Hepatocyte (in vitro differentiated cells): ENCODE data around the gene F13A1. TPM values are rescaled to one million over a fixed set of nuclear protein-coding genes. Genes with fewer than 3 reads are reported as not detected.

Experiments
- DNase-seq: peaks from one replicate; pipeline ENCODE4 v3.0.0-alpha.2; 2016; ENCODE audit warnings: low spot score
- H2AFZ ChIP-seq: fragments of 200-600 bp; sonication (generic); 2 replicates; pipeline ENCODE4 v1.6.0; 2016; ENCODE audit warnings: antibody characterized with exemption, mild to moderate bottlenecking
- H3K27ac ChIP-seq: fragments of 200-600 bp; sonication (generic); 2 replicates; pipeline ENCODE4 v1.5.1; 2016; ENCODE audit warnings: mild to moderate bottlenecking
- H3K27me3 ChIP-seq: fragments of 200-600 bp; sonication (generic); 2 replicates; pipeline ENCODE4 v1.6.1; 2016
- H3K36me3 ChIP-seq: fragments of 200-600 bp; sonication (generic); replicated peaks from 2 replicates; pipeline ENCODE4 v1.5.1; 2016; ENCODE audit warnings: low read depth; ENCODE audit not compliant: insufficient read depth
- H3K4me1 ChIP-seq: fragments of 200-600 bp; sonication (generic); 2 replicates; pipeline ENCODE4 v1.5.1; 2016; ENCODE audit warnings: mild to moderate bottlenecking, moderate library complexity; ENCODE audit not compliant: insufficient read depth
- H3K4me2 ChIP-seq: fragments of 200-600 bp; sonication (generic); 2 replicates; pipeline ENCODE4 v1.6.0; 2016
- H3K4me3 ChIP-seq: fragments of 200-600 bp; sonication (generic); 2 replicates; pipeline ENCODE4 v1.5.1; 2016; ENCODE audit warnings: mild to moderate bottlenecking
- H3K79me2 ChIP-seq: fragments of 200-600 bp; sonication (generic); 2 replicates; pipeline ENCODE4 v1.6.0; 2017; ENCODE audit warnings: mild to moderate bottlenecking
- H3K9me2 ChIP-seq: fragments of 200-600 bp; sonication (generic); replicated peaks from 2 replicates; pipeline ENCODE4 v1.6.0; 2017; ENCODE audit warnings: mild to moderate bottlenecking; ENCODE audit not compliant: insufficient read depth
- H3K9me3 ChIP-seq: fragments of 200-600 bp; sonication (generic); 2 replicates; pipeline ENCODE4 v1.5.1; 2016; ENCODE audit warnings: low read depth, mild to moderate bottlenecking
- H4K20me1 ChIP-seq: fragments of 200-600 bp; sonication (generic); 2 replicates; pipeline ENCODE4 v1.6.0; 2016; ENCODE audit warnings: mild to moderate bottlenecking; ENCODE audit not compliant: insufficient read depth, poor library complexity, severe bottlenecking
- EZH2 ChIP-seq: fragments of 200-600 bp; sonication (generic); IDR thresholded peaks from 2 replicates; pipeline ENCODE4 v1.6.1; 2016; ENCODE audit warnings: antibody characterized with exemption, mild to moderate bottlenecking, borderline replicate concordance
- EZH2phosphoT487 ChIP-seq: fragments of 200-600 bp; sonication (generic); IDR thresholded peaks from one replicate; pipeline ENCODE4 v1.6.1; 2018; ENCODE audit warnings: antibody characterized with exemption, mild to moderate bottlenecking, low read depth, moderate library complexity; ENCODE audit not compliant: unreplicated experiment, severe bottlenecking
- WGBS: methylation state at CpG from one replicate; pipeline ENCODE4 v1.1.6; 2016; ENCODE audit warnings: low lambda C conversion rate; ENCODE audit errors: missing lambda C conversion rate; 5-methylcytosine and 5-hydroxymethylcytosine counted together
- polyA plus RNA-seq: library from polyadenylated mRNA; unstranded; fragments of >200 nt; fragmentation: Nextera tagmentation; extraction: Ambion mirVana; gene quantifications from 2 replicates; pipeline ENCODE4 v1.2.1, GENCODE V29; 2016
- total RNA-seq: library from RNA; depleted of rRNA; stranded (reverse); fragments of >200 nt; gene quantifications from 2 replicates; pipeline ENCODE4 v1.2.3, GENCODE V29; 2014
- TF ChIP-seq, protein P1 (sequence below): fragments of 200-600 bp; sonication (generic); IDR thresholded peaks from 2 replicates; pipeline ENCODE4 v1.5.1; 2016; ENCODE audit warnings: antibody characterized with exemption, mild to moderate bottlenecking; ENCODE audit not compliant: poor library complexity

The F13A1 gene
- total and polyA plus RNA-seq, 2 experiments from 2014 or later = 3.7 to 8.5 TPM

DNA sequence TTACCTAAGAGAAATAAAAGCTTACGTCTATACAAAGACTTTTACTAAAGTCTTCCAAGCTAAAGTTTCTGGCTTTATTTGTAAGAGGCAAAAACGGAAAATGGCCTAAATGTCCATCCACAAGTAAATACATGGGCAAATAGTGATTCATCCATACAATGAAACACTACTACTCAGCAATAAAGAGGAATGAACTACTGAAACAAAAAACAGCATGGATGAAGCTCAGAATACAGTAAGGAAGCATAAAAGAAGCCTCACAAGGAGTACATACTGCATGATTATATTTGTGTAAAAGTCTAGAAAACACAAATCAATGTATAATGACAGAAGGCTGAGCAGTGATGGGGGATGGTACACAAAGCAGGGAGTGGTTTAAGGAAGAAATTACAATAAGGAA, 84.7 kb downstream of the F13A1 start:
- no peaks in the 10 kb centered on the region for H3K79me2 ChIP-seq
- no peak overlapping the region for H2AFZ ChIP-seq
- no peaks in the 10 kb centered on the region for H3K27me3 ChIP-seq
- no peak overlapping the region for H3K27ac ChIP-seq
- no peaks in the 10 kb centered on the region for H3K9me2 ChIP-seq
- no peak overlapping the region for H3K4me3 ChIP-seq
- no peaks in the 10 kb centered on the region for H3K36me3 ChIP-seq
- no peaks in the 10 kb centered on the region for H3K9me3 ChIP-seq
- H4K20me1 ChIP-seq = no peaks in the 10 kb centered on the region
- WGBS = 76% methylated on average over 2 of the region's 2 CpGs
- no peak overlapping the region for H3K4me2 ChIP-seq
- no peak for DNase-seq
- TF ChIP-seq, protein P1, sequence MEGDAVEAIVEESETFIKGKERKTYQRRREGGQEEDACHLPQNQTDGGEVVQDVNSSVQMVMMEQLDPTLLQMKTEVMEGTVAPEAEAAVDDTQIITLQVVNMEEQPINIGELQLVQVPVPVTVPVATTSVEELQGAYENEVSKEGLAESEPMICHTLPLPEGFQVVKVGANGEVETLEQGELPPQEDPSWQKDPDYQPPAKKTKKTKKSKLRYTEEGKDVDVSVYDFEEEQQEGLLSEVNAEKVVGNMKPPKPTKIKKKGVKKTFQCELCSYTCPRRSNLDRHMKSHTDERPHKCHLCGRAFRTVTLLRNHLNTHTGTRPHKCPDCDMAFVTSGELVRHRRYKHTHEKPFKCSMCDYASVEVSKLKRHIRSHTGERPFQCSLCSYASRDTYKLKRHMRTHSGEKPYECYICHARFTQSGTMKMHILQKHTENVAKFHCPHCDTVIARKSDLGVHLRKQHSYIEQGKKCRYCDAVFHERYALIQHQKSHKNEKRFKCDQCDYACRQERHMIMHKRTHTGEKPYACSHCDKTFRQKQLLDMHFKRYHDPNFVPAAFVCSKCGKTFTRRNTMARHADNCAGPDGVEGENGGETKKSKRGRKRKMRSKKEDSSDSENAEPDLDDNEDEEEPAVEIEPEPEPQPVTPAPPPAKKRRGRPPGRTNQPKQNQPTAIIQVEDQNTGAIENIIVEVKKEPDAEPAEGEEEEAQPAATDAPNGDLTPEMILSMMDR = no peak
- TF ChIP-seq EZH2phosphoT487 = no peak
- TF ChIP-seq EZH2 = no peak
- no peaks in the 10 kb centered on the region for H3K4me1 ChIP-seq

DNA sequence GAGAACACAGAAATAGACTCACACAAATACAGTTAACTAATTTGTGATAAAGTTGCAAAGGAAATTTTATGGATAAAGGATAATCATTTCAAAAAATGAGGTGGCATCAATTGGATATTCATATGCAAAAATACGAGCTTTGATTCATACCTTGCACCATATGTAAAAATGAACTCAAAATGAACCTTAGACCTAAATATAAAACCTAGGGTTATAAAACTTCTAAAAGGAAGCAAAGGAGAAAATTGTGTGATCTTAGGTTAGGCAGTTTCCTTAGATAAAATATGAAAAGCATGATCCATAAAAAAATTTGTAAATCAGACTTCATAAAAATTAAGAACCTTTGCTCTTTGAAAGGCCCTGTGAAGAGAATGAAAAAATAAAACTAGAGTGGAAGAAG, 85.5 kb downstream of the F13A1 start:
- Histone ChIP-seq H3K4me3 (no peak overlapping the region), H3K79me2 (no peaks in the 10 kb centered on the region), H2AFZ (no peak overlapping the region), H3K9me3 (no peaks in the 10 kb centered on the region), H3K27ac (no peak overlapping the region), H3K4me1 (no peaks in the 10 kb centered on the region), H4K20me1 (no peaks in the 10 kb centered on the region), H3K27me3 (no peaks in the 10 kb centered on the region), H3K4me2 (no peak overlapping the region), H3K9me2 (no peaks in the 10 kb centered on the region), H3K36me3 (no peaks in the 10 kb centered on the region)
- 68% methylated on average over 1 of the region's 1 CpG for WGBS
- TF ChIP-seq, protein P1 = no peak
- TF ChIP-seq EZH2phosphoT487 (no peak), EZH2 (no peak)
- DNase-seq = no peak

DNA sequence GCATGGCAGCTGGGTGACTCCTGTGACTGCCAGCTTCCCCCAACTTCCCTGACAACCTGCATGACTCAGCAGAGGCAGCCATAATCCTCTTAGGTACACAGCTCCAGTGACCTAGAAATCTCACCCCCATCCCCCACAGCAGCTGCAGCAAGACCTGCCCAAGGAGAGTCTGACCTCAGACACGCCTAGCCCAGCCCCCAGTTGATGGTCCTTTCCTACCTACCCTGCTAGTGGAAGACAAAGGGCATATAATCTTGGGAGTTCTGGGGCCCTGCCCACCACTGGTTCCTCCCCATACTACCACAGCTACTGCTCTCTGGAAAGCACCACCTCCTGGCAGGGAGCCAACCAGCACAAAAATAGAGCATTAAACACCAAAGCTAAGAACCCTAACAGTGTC, 90.2 kb downstream of the F13A1 start:
- no peak overlapping the region for H2AFZ ChIP-seq
- WGBS = 33% methylated on average over 1 of the region's 1 CpG
- no peak overlapping the region for H3K4me2 ChIP-seq
- TF ChIP-seq, protein P1 = no peak
- TF ChIP-seq EZH2 (no peak), EZH2phosphoT487 (no peak)
- H3K9me2 ChIP-seq = no peaks in the 10 kb centered on the region
- no peaks in the 10 kb centered on the region for H4K20me1 ChIP-seq
- H3K4me1 ChIP-seq = no peaks in the 10 kb centered on the region
- no peaks in the 10 kb centered on the region for H3K9me3 ChIP-seq
- H3K79me2 ChIP-seq = no peaks in the 10 kb centered on the region
- H3K36me3 ChIP-seq = no peaks in the 10 kb centered on the region
- H3K4me3 ChIP-seq = no peak overlapping the region
- no peak overlapping the region for H3K27ac ChIP-seq
- peak; percentile 71 for DNase-seq
- no peaks in the 10 kb centered on the region for H3K27me3 ChIP-seq

DNA sequence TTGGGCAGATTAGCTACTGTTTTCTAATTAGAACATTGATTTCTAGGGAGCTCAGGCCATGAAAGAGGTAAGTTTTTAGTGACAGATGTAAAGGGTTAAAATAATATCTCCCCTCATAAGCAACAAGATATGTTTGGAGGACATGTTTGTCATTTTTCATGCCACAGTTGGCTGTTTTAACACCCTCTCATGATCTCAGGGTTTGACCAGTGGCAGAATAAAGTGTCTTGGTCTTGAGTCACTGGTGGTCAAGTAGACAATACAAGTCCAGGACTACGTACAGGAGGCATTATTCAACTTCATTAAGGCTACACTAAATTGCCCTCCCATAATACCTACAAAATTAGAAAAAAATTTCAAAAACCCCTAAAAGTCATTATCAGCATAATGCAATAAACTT, 92.6 kb downstream of the F13A1 start:
- H3K36me3 ChIP-seq = no peaks in the 10 kb centered on the region
- no peaks in the 10 kb centered on the region for H3K9me3 ChIP-seq
- H3K4me3 ChIP-seq = no peak overlapping the region
- no peak for TF ChIP-seq EZH2phosphoT487
- TF ChIP-seq, protein P1 = no peak
- no peak for TF ChIP-seq EZH2
- 79% methylated on average over 1 of the region's 1 CpG for WGBS
- no peak overlapping the region for H2AFZ ChIP-seq
- no peaks in the 10 kb centered on the region for H4K20me1 ChIP-seq
- no peak overlapping the region for H3K27ac ChIP-seq
- H3K4me1 ChIP-seq = no peaks in the 10 kb centered on the region
- H3K27me3 ChIP-seq = no peaks in the 10 kb centered on the region
- no peaks in the 10 kb centered on the region for H3K79me2 ChIP-seq
- DNase-seq = no peak
- H3K9me2 ChIP-seq = no peaks in the 10 kb centered on the region
- no peak overlapping the region for H3K4me2 ChIP-seq
